B cell (primary cell): ENCODE data around the gene SHQ1.

Source experiments
- CTCF ChIP-seq: fragments of 200-600 bp; IDR thresholded peaks from one replicate; pipeline ENCODE4 v1.8.0; 2022; ENCODE audit warnings: antibody characterized with exemption, mild to moderate bottlenecking
- EZH2 ChIP-seq: IDR thresholded peaks from 2 replicates; pipeline ENCODE4 v1.6.1; 2012; ENCODE audit warnings: borderline replicate concordance, low read depth, mild to moderate bottlenecking, moderate library complexity, low read length; ENCODE audit not compliant: insufficient read depth, poor library complexity, severe bottlenecking

- TF ChIP-seq CTCF = no peak
- TF ChIP-seq EZH2 = no peak
Observed at GRCh38 chr3:72860053-72860452, 11.8 kb upstream of the SHQ1 start.
